ENCODE results near the gene MRPL36.
"Not testable (repeated sequence)": the region's sequence is repeated elsewhere in the genome, so short reads cannot be mapped to it uniquely, and the experiment has no call there.

Gene MRPL36

GRCh38 chr5:1799602-1800471 lies at the start of gene MRPL36:
Gene MRPL36, minus strand, starts transcription at chr5:1799837. Its CDS starts 902 bp downstream, at chr5:1798935.
- DNase-seq: peak; percentile 94

GRCh38 chr5:1847611-1848010 lies 48.0 kb upstream of the MRPL36 start:
- DNase-seq: no peak

GRCh38 chr5:1847056-1847455 lies 47.4 kb upstream of the MRPL36 start:
- no peak for DNase-seq

- DNase-seq: no peak
Measured at GRCh38 chr5:1846583-1846982, 46.9 kb upstream of the MRPL36 start.

- DNase-seq: no peak
Measured at GRCh38 chr5:1845696-1846095, 46.1 kb upstream of the MRPL36 start.

- no peak for DNase-seq
Measured at GRCh38 chr5:1844708-1845436, 45.2 kb upstream of the MRPL36 start.

GRCh38 chr5:1843761-1844160 lies 44.1 kb upstream of the MRPL36 start:
- DNase-seq: not testable (repeated sequence)

GRCh38 chr5:1842004-1842819 lies 42.6 kb upstream of the MRPL36 start:
- DNase-seq: no peak

- DNase-seq: peak; percentile 78
Measured at GRCh38 chr5:1840741-1841521, 41.3 kb upstream of the MRPL36 start.

GRCh38 chr5:1840071-1840547 lies 40.5 kb upstream of the MRPL36 start:
- DNase-seq: no peak

GRCh38 chr5:1838013-1838412 lies 38.4 kb upstream of the MRPL36 start:
- no peak for DNase-seq

GRCh38 chr5:1836891-1837880 lies 37.5 kb upstream of the MRPL36 start:
- no peak for DNase-seq

GRCh38 chr5:1836176-1836890 lies 36.7 kb upstream of the MRPL36 start:
- DNase-seq: no peak

GRCh38 chr5:1835431-1835830 lies 35.8 kb upstream of the MRPL36 start:
- DNase-seq: no peak

- no peak for DNase-seq
Measured at GRCh38 chr5:1834721-1835429, 35.2 kb upstream of the MRPL36 start.

- peak; percentile 5 for DNase-seq
Measured at GRCh38 chr5:1834022-1834551, 34.5 kb upstream of the MRPL36 start.

GRCh38 chr5:1833264-1834021 lies 33.8 kb upstream of the MRPL36 start:
- DNase-seq: peak; percentile 6

- peak; percentile 14 for DNase-seq
Measured at GRCh38 chr5:1832511-1833250, 33.0 kb upstream of the MRPL36 start.

Data from retina (tissue), 1 donor.